K562 (cell line): ENCODE data around the gene CD79A. TPM values are rescaled to one million over a fixed set of nuclear protein-coding genes. Genes with fewer than 3 reads are reported as not detected.

Experiments
- DACH1 ChIP-seq: fragments of 450-650 bp; IDR thresholded peaks from 2 replicates; pipeline ENCODE4 v1.6.1; 2018; ENCODE audit not compliant: partially characterized antibody
- ELK1 ChIP-seq: sonication (generic); formaldehyde crosslinking; IDR thresholded peaks from 2 replicates; pipeline ENCODE4 v1.8.1; 2022; ENCODE audit warnings: missing genetic modification reagents
- EP300 ChIP-seq: IDR thresholded peaks from 2 replicates; pipeline ENCODE4 v1.6.1; 2012; ENCODE audit warnings: low read length, improper control_type of control experiment
- ERF ChIP-seq: fragments of 450-650 bp; formaldehyde crosslinking; IDR thresholded peaks from 2 replicates; pipeline ENCODE4 v1.4.0; 2020; ENCODE audit warnings: mild to moderate bottlenecking, mixed read lengths
- FOXK1 ChIP-seq: sonication (generic); formaldehyde crosslinking; IDR thresholded peaks from 2 replicates; pipeline ENCODE4 v1.8.0; 2022; ENCODE audit warnings: missing genetic modification reagents, mild to moderate bottlenecking, borderline replicate concordance
- FOXM1 ChIP-seq, 2 experiments: fragments of 450-650 bp in 1 of 2; sonication (generic) in 1 of 2; formaldehyde crosslinking in 1 of 2; IDR thresholded peaks; 2 replicates each; pipeline versions ENCODE4 v1.6.1 to v1.9.0; 2017 to 2022; ENCODE audit warnings: low read depth in 2 of 2, mild to moderate bottlenecking in 2 of 2, missing genetic modification reagents in 1 of 2, moderate library complexity in 1 of 2
- MAFF ChIP-seq: IDR thresholded peaks from 2 replicates; pipeline ENCODE4 v1.6.1; 2012; ENCODE audit warnings: low read length, improper control_type of control experiment
- MCM3 ChIP-seq: fragments of 450-650 bp; IDR thresholded peaks from 2 replicates; pipeline ENCODE4 v1.6.1; 2016
- NCOA4 ChIP-seq: fragments of 450-650 bp; IDR thresholded peaks from 2 replicates; pipeline ENCODE4 v1.6.1; 2018; ENCODE audit warnings: mild to moderate bottlenecking; ENCODE audit not compliant: partially characterized antibody
- NONO ChIP-seq, 2 experiments: fragments of 200-400 bp in 1 of 2; fragments of 450-650 bp in 1 of 2; formaldehyde crosslinking in 1 of 2; IDR thresholded peaks; 2 replicates each; pipeline ENCODE4 v1.6.1; 2017; ENCODE audit warnings: low read depth in 2 of 2, mild to moderate bottlenecking in 2 of 2, moderate library complexity in 2 of 2, low read length in 1 of 2
- PHF20 ChIP-seq: fragments of 450-650 bp; IDR thresholded peaks from 2 replicates; pipeline ENCODE4 v1.6.1; 2018; ENCODE audit not compliant: partially characterized antibody
- SMAD1 ChIP-seq: fragments of 150-350 bp; IDR thresholded peaks from 2 replicates; pipeline ENCODE4 v1.6.1; 2014; ENCODE audit warnings: low read length, low read depth; ENCODE audit not compliant: partially characterized antibody
- SMARCE1 ChIP-seq: fragments of 450-650 bp; IDR thresholded peaks from 2 replicates; pipeline ENCODE4 v1.7.1; 2016; ENCODE audit warnings: mild to moderate bottlenecking
- WHSC1 ChIP-seq: IDR thresholded peaks from one replicate; pipeline ENCODE4 v1.6.1; 2012; ENCODE audit warnings: low read length, control low read depth, inconsistent platforms
- ZKSCAN3 ChIP-seq: fragments of 250-450 bp; sonication (Bioruptor Pico); IDR thresholded peaks from 2 replicates; pipeline ENCODE4 v1.4.0; 2020
- polyA plus RNA-seq, 8 experiments: library from polyadenylated mRNA; depleted of rRNA in 4 of 8; stranded (reverse) in 5 of 8; unstranded in 3 of 8; fragments of >200 nt; fragmentation: Nextera tagmentation in 2 of 8; fragmentation: Illumina TruSeq in 1 of 8; extraction: Ambion mirVana in 2 of 8; extraction: Trizol in 1 of 8; gene quantifications; 2 replicates each; pipeline versions ENCODE4 v1.2.1 to v1.2.3, GENCODE V29; 2011 to 2014; ENCODE audit warnings: inconsistent platforms in 1 of 8, missing spikeins in 1 of 8
- total RNA-seq, 7 experiments: library from RNA; depleted of rRNA in 6 of 7; stranded (reverse); fragments of >200 nt in 6 of 7; fragmentation: Illumina TruSeq in 2 of 7; extraction: Trizol in 2 of 7; gene quantifications; 2 replicates each; pipeline versions ENCODE4 v1.2.1 to v1.2.3, GENCODE V29; 2011 to 2021; ENCODE audit warnings: low replicate concordance in 1 of 7
- TF ChIP-seq, protein P1 (sequence below): fragments of 450-650 bp; IDR thresholded peaks from 2 replicates; pipeline ENCODE4 v1.6.1; 2018; ENCODE audit not compliant: partially characterized antibody
- TF ChIP-seq, protein P2 (sequence below): fragments of 250-450 bp; sonication (Bioruptor Pico); IDR thresholded peaks from 2 replicates; pipeline ENCODE4 v1.9.0; 2021; ENCODE audit warnings: mild to moderate bottlenecking
- TF ChIP-seq, protein P3 (sequence below): fragments of 250-450 bp; sonication (Bioruptor Pico); IDR thresholded peaks from 2 replicates; pipeline ENCODE4 v1.8.0; 2021; ENCODE audit warnings: borderline replicate concordance, mild to moderate bottlenecking, moderate library complexity; ENCODE audit not compliant: poor library complexity, severe bottlenecking
- TF ChIP-seq, protein P4 (sequence below): IDR thresholded peaks from 3 replicates; pipeline ENCODE4 v1.6.1; 2011; ENCODE audit warnings: borderline replicate concordance, mild to moderate bottlenecking, moderate library complexity; ENCODE audit not compliant: insufficient read length; ENCODE audit errors: extremely low read depth

The CD79A gene
- total and polyA plus RNA-seq, 9 of the 15 experiments (the other 6 are each of a cell fraction or from before 2014, with no cell fraction given): 0.04 to 0.72 (median 0.17) TPM; not detected in 3

DNA sequence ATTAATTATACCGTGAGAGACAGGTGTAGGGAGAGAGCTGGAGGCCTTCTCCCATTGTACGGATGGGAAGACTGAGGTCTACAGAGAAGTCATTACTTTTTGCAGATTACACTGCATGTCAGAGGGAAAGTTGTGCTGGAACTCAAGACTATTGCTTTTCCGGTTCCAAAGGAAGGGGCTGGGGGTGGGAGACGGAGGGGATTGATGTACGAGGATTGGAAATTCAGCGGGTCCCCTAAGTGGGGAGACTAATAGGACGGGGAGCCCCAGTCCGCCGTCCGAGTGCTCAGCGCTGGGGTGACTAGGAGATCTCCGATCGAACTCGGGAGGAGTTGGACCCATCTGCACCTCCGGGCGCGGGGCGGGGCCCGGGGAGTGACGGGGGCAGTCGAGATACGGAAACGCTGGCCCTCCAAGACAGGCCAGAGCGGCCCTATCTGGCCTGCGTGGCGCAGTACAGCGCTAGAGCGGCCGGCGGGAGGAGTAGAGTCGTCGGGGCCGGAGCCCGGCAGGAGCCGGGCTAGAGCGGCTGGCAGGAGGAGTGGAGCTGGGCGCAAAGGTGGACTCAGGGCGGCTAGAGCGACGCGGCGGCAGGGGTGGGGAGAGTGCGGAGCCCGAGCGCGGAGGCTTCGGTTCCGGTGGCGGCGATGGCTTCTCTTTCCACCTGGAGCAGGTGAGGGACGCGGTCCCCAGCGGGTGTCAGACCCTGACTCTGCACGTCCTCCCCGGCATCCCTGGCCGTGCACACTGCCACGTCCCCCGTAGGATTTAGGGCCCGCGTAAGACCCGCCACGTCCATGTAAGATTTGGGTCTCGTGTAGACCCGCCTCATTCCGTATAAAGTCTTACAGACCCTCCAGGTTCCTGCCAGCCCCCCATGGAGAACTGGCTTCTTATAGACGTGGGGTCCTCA, 7.0 kb downstream of the CD79A start (continued):
- no peak for TF ChIP-seq MAFF
- TF ChIP-seq SMARCE1: peak; percentile 27; the same call in 1 of the 2 replicates
- no peak for TF ChIP-seq ZKSCAN3
- TF ChIP-seq, protein P1, sequence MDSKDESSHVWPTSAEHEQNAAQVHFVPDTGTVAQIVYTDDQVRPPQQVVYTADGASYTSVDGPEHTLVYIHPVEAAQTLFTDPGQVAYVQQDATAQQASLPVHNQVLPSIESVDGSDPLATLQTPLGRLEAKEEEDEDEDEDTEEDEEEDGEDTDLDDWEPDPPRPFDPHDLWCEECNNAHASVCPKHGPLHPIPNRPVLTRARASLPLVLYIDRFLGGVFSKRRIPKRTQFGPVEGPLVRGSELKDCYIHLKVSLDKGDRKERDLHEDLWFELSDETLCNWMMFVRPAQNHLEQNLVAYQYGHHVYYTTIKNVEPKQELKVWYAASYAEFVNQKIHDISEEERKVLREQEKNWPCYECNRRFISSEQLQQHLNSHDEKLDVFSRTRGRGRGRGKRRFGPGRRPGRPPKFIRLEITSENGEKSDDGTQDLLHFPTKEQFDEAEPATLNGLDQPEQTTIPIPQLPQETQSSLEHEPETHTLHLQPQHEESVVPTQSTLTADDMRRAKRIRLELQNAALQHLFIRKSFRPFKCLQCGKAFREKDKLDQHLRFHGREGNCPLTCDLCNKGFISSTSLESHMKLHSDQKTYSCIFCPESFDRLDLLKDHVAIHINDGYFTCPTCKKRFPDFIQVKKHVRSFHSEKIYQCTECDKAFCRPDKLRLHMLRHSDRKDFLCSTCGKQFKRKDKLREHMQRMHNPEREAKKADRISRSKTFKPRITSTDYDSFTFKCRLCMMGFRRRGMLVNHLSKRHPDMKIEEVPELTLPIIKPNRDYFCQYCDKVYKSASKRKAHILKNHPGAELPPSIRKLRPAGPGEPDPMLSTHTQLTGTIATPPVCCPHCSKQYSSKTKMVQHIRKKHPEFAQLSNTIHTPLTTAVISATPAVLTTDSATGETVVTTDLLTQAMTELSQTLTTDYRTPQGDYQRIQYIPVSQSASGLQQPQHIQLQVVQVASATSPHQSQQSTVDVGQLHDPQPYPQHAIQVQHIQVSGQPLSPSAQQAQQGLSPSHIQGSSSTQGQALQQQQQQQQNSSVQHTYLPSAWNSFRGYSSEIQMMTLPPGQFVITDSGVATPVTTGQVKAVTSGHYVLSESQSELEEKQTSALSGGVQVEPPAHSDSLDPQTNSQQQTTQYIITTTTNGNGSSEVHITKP: peak; percentile 37
- TF ChIP-seq FOXK1 (CRISPR knock-in tag): no peak
- TF ChIP-seq PHF20: peak; percentile 84
- TF ChIP-seq, protein P2, sequence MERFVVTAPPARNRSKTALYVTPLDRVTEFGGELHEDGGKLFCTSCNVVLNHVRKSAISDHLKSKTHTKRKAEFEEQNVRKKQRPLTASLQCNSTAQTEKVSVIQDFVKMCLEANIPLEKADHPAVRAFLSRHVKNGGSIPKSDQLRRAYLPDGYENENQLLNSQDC: no peak
- TF ChIP-seq ERF (CRISPR knock-in tag): peak; percentile 69
- TF ChIP-seq WHSC1: no peak
- peak in 1 of 2 experiments; percentile 75; a peak in 1 of 4 replicates for TF ChIP-seq NONO (IDR thresholded peaks at IDR 0.05; ENCODE audit: low read depth in 2 of 2, low read length in 1 of 2)
- TF ChIP-seq, protein P3, sequence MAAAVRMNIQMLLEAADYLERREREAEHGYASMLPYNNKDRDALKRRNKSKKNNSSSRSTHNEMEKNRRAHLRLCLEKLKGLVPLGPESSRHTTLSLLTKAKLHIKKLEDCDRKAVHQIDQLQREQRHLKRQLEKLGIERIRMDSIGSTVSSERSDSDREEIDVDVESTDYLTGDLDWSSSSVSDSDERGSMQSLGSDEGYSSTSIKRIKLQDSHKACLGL: no peak
- no peak for TF ChIP-seq MCM3
- no peak for TF ChIP-seq ELK1
- TF ChIP-seq DACH1: peak; percentile 46
- TF ChIP-seq, protein P4, sequence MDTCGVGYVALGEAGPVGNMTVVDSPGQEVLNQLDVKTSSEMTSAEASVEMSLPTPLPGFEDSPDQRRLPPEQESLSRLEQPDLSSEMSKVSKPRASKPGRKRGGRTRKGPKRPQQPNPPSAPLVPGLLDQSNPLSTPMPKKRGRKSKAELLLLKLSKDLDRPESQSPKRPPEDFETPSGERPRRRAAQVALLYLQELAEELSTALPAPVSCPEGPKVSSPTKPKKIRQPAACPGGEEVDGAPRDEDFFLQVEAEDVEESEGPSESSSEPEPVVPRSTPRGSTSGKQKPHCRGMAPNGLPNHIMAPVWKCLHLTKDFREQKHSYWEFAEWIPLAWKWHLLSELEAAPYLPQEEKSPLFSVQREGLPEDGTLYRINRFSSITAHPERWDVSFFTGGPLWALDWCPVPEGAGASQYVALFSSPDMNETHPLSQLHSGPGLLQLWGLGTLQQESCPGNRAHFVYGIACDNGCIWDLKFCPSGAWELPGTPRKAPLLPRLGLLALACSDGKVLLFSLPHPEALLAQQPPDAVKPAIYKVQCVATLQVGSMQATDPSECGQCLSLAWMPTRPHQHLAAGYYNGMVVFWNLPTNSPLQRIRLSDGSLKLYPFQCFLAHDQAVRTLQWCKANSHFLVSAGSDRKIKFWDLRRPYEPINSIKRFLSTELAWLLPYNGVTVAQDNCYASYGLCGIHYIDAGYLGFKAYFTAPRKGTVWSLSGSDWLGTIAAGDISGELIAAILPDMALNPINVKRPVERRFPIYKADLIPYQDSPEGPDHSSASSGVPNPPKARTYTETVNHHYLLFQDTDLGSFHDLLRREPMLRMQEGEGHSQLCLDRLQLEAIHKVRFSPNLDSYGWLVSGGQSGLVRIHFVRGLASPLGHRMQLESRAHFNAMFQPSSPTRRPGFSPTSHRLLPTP: no peak
- no peak for TF ChIP-seq EP300
- peak; percentile 18 for TF ChIP-seq SMAD1
- TF ChIP-seq NCOA4: peak; percentile 97
- TF ChIP-seq FOXM1 (IDR thresholded peaks at IDR 0.05; ENCODE audit: low read depth): no peak
- no peak for TF ChIP-seq FOXM1 (CRISPR knock-in tag; IDR thresholded peaks at IDR 0.05; ENCODE audit: low read depth)
